Esophagus muscularis mucosa (tissue), 3 donors: ENCODE data around the gene ELOB.

Source experiments
- POLR2A ChIP-seq: fragments of 450-650 bp; IDR thresholded peaks from one replicate; pipeline ENCODE4 v1.6.1; 2017; ENCODE audit warnings: antibody characterized with exemption, moderate library complexity, mild to moderate bottlenecking, low read depth
- POLR2AphosphoS5 ChIP-seq, 2 donors: sonication (generic); formaldehyde crosslinking; IDR thresholded peaks; one replicate each; pipeline ENCODE4 v1.6.1; 2017; ENCODE audit warnings: antibody characterized with exemption in 2 of 2
- TF ChIP-seq, protein P1 (sequence below), 3 experiments: fragments of 200-600 bp in 2 of 3; fragments of 450-650 bp in 1 of 3; sonication (generic) in 2 of 3; IDR thresholded peaks; one replicate each; pipeline ENCODE4 v1.5.1; 2017 to 2019; ENCODE audit warnings: antibody characterized with exemption in 3 of 3, mild to moderate bottlenecking in 2 of 3, moderate library complexity in 1 of 3

DNA sequence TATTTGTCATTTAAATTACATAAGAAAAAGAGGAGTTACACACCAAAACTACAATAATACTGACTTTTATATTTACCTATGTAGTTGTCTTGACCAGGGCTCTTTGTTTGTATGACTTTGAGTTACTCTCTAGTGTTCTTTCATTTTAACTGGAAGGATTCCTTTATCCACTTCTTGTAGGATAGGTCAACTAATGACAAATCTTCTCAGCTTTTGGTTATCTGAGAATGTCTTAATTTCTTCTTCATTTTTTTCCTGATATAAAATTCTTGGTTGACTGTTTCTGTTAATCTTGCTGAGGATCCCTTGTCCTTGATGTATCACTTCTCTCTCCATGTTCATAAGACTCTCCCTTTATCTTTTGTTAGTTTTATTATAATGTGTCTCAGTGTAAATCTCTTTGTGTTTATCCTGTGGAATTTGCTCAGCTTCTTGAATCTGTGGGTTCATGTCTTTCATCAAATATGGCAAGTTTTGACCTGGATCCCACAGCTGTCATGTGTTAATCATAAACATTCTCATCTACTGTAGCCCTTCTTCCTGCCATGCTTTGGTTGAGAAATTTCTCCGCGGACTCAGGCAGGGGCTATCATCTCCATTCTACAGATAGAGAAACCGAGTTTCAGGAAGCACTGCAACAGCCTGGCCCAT is 26.6 kb upstream of the ELOB start:
- TF ChIP-seq, protein P1, sequence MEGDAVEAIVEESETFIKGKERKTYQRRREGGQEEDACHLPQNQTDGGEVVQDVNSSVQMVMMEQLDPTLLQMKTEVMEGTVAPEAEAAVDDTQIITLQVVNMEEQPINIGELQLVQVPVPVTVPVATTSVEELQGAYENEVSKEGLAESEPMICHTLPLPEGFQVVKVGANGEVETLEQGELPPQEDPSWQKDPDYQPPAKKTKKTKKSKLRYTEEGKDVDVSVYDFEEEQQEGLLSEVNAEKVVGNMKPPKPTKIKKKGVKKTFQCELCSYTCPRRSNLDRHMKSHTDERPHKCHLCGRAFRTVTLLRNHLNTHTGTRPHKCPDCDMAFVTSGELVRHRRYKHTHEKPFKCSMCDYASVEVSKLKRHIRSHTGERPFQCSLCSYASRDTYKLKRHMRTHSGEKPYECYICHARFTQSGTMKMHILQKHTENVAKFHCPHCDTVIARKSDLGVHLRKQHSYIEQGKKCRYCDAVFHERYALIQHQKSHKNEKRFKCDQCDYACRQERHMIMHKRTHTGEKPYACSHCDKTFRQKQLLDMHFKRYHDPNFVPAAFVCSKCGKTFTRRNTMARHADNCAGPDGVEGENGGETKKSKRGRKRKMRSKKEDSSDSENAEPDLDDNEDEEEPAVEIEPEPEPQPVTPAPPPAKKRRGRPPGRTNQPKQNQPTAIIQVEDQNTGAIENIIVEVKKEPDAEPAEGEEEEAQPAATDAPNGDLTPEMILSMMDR (IDR thresholded peaks at IDR 0.05), result no peak
- no peak for TF ChIP-seq POLR2A
- no peak for TF ChIP-seq POLR2AphosphoS5 (IDR thresholded peaks at IDR 0.05)
